SK-N-SH treated with all-trans-retinoic acid at 6 μM for 48 hours (cell line): Measurements from ENCODE around the gene BICC1.

ENCODE experiments used
- ATAC-seq: fragments of 200-7000 bp; cut with Tn5 transposase; 3 replicates; pipeline ENCODE4 v1.9.1; 2020; ENCODE audit warnings: mild to moderate bottlenecking, moderate library complexity
- ARNTL ChIP-seq: fragments of 450-650 bp; formaldehyde crosslinking; IDR thresholded peaks from 2 replicates; pipeline ENCODE4 v1.5.0; 2020; ENCODE audit warnings: low read depth, mild to moderate bottlenecking, moderate library complexity, borderline replicate concordance
- BACH2 ChIP-seq: fragments of 250-450 bp; sonication (Bioruptor Pico); IDR thresholded peaks from 2 replicates; pipeline ENCODE4 v1.9.0; 2021; ENCODE audit warnings: mild to moderate bottlenecking, borderline replicate concordance
- CSDC2 ChIP-seq: fragments of 250-450 bp; sonication (Bioruptor Pico); IDR thresholded peaks from 2 replicates; pipeline ENCODE4 v1.5.0; 2020; ENCODE audit warnings: mild to moderate bottlenecking, moderate library complexity
- ESRRG ChIP-seq: fragments of 250-450 bp; sonication (Bioruptor Pico); IDR thresholded peaks from 2 replicates; pipeline ENCODE4 v1.6.1; 2021; ENCODE audit warnings: mild to moderate bottlenecking
- GLIS3 ChIP-seq: fragments of 250-450 bp; sonication (Bioruptor Pico); IDR thresholded peaks from 2 replicates; pipeline ENCODE4 v1.5.0; 2020; ENCODE audit warnings: mild to moderate bottlenecking, moderate library complexity
- ISL1 ChIP-seq: fragments of 250-450 bp; sonication (Bioruptor Pico); IDR thresholded peaks from 2 replicates; pipeline ENCODE4 v2.1.2; 2022; ENCODE audit warnings: mild to moderate bottlenecking, moderate library complexity
- PPARA ChIP-seq: fragments of 250-450 bp; sonication (Bioruptor Pico); IDR thresholded peaks from 2 replicates; pipeline ENCODE4 v1.5.0; 2020; ENCODE audit warnings: mild to moderate bottlenecking, borderline replicate concordance
- RARB ChIP-seq: fragments of 250-450 bp; sonication (Bioruptor Pico); IDR thresholded peaks from 2 replicates; pipeline ENCODE4 v1.8.0; 2021; ENCODE audit warnings: mild to moderate bottlenecking, moderate library complexity
- TCF4 ChIP-seq: fragments of 250-450 bp; sonication (Bioruptor Pico); IDR thresholded peaks from 2 replicates; pipeline ENCODE4 v1.8.0; 2021; ENCODE audit warnings: mild to moderate bottlenecking, moderate library complexity, borderline replicate concordance
- TOX ChIP-seq: fragments of 250-450 bp; sonication (Bioruptor Pico); IDR thresholded peaks from 2 replicates; pipeline ENCODE4 v1.8.0; 2021; ENCODE audit warnings: mild to moderate bottlenecking, moderate library complexity, borderline replicate concordance
- ZC3H10 ChIP-seq: fragments of 250-450 bp; sonication (Bioruptor Pico); IDR thresholded peaks from 2 replicates; pipeline ENCODE4 v1.5.1; 2021; ENCODE audit warnings: mild to moderate bottlenecking, moderate library complexity
- ZFP3 ChIP-seq: fragments of 250-450 bp; sonication (Bioruptor Pico); IDR thresholded peaks from 2 replicates; pipeline ENCODE4 v1.5.0; 2020; ENCODE audit warnings: mild to moderate bottlenecking, moderate library complexity
- ZFP30 ChIP-seq: fragments of 450-650 bp; formaldehyde crosslinking; IDR thresholded peaks from 2 replicates; pipeline ENCODE4 v1.5.0; 2022; ENCODE audit warnings: mild to moderate bottlenecking, moderate library complexity
- ZNF70 ChIP-seq: fragments of 450-650 bp; formaldehyde crosslinking; IDR thresholded peaks from 2 replicates; pipeline ENCODE4 v1.5.0; 2020; ENCODE audit warnings: mild to moderate bottlenecking, moderate library complexity
- ZNF8 ChIP-seq: fragments of 450-650 bp; formaldehyde crosslinking; IDR thresholded peaks from 2 replicates; pipeline ENCODE4 v1.5.0; 2020; ENCODE audit warnings: mild to moderate bottlenecking, moderate library complexity
- TF ChIP-seq, protein P1 (sequence below): fragments of 250-450 bp; sonication (Bioruptor Pico); IDR thresholded peaks from 2 replicates; pipeline ENCODE4 v1.5.1; 2021; ENCODE audit warnings: mild to moderate bottlenecking, moderate library complexity
- TF ChIP-seq, protein P2 (sequence below): fragments of 250-450 bp; sonication (Bioruptor Pico); IDR thresholded peaks from 2 replicates; pipeline ENCODE4 v1.8.0; 2020; ENCODE audit warnings: mild to moderate bottlenecking, moderate library complexity, borderline replicate concordance
- TF ChIP-seq, protein P3 (sequence below): fragments of 250-450 bp; sonication (Bioruptor Pico); IDR thresholded peaks from 2 replicates; pipeline ENCODE4 v1.5.1; 2020; ENCODE audit warnings: low read depth, mild to moderate bottlenecking, moderate library complexity
- TF ChIP-seq, protein P4 (sequence below): fragments of 250-450 bp; sonication (Bioruptor Pico); IDR thresholded peaks from 2 replicates; pipeline ENCODE4 v1.8.0; 2021; ENCODE audit warnings: low read depth, mild to moderate bottlenecking, moderate library complexity, borderline replicate concordance

The BICC1 gene

DNA sequence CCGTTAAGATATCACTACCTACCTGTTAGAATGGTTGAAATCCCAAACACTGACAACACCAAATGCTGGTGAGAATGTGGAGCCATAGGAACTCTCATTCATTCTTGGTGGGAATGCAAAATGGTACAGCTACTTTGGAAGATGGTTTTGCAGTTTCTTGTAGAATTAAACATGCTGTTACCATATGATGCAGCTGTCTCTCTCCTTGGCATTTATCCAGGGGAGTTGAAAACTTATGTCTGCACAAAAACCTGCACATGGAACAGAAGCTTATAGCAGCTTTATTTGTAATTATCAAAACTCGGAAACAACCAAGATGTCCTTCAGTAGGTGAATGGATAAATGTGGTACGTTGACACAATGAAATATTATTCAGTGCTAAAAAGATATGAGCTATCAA, 199.5 kb downstream of the BICC1 start:
- ATAC-seq: no peak
- TF ChIP-seq ZNF8 (CRISPR knock-in tag) (no peak), ESRRG (CRISPR knock-in tag) (no peak), RARB (CRISPR knock-in tag) (no peak), GLIS3 (CRISPR knock-in tag) (no peak), TOX (no peak), ZC3H10 (CRISPR knock-in tag) (no peak), ZFP3 (CRISPR knock-in tag) (no peak), ARNTL (no peak), ZNF70 (no peak)
- TF ChIP-seq, protein P1, sequence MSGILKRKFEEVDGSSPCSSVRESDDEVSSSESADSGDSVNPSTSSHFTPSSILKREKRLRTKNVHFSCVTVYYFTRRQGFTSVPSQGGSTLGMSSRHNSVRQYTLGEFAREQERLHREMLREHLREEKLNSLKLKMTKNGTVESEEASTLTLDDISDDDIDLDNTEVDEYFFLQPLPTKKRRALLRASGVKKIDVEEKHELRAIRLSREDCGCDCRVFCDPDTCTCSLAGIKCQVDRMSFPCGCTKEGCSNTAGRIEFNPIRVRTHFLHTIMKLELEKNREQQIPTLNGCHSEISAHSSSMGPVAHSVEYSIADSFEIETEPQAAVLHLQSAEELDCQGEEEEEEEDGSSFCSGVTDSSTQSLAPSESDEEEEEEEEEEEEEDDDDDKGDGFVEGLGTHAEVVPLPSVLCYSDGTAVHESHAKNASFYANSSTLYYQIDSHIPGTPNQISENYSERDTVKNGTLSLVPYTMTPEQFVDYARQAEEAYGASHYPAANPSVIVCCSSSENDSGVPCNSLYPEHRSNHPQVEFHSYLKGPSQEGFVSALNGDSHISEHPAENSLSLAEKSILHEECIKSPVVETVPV: no peak
- TF ChIP-seq, protein P2, sequence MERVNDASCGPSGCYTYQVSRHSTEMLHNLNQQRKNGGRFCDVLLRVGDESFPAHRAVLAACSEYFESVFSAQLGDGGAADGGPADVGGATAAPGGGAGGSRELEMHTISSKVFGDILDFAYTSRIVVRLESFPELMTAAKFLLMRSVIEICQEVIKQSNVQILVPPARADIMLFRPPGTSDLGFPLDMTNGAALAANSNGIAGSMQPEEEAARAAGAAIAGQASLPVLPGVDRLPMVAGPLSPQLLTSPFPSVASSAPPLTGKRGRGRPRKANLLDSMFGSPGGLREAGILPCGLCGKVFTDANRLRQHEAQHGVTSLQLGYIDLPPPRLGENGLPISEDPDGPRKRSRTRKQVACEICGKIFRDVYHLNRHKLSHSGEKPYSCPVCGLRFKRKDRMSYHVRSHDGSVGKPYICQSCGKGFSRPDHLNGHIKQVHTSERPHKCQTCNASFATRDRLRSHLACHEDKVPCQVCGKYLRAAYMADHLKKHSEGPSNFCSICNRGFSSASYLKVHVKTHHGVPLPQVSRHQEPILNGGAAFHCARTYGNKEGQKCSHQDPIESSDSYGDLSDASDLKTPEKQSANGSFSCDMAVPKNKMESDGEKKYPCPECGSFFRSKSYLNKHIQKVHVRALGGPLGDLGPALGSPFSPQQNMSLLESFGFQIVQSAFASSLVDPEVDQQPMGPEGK (CRISPR knock-in tag): no peak
- TF ChIP-seq, protein P3, sequence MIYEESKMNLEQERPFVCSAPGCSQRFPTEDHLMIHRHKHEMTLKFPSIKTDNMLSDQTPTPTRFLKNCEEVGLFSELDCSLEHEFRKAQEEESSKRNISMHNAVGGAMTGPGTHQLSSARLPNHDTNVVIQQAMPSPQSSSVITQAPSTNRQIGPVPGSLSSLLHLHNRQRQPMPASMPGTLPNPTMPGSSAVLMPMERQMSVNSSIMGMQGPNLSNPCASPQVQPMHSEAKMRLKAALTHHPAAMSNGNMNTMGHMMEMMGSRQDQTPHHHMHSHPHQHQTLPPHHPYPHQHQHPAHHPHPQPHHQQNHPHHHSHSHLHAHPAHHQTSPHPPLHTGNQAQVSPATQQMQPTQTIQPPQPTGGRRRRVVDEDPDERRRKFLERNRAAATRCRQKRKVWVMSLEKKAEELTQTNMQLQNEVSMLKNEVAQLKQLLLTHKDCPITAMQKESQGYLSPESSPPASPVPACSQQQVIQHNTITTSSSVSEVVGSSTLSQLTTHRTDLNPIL (CRISPR knock-in tag): no peak

DNA sequence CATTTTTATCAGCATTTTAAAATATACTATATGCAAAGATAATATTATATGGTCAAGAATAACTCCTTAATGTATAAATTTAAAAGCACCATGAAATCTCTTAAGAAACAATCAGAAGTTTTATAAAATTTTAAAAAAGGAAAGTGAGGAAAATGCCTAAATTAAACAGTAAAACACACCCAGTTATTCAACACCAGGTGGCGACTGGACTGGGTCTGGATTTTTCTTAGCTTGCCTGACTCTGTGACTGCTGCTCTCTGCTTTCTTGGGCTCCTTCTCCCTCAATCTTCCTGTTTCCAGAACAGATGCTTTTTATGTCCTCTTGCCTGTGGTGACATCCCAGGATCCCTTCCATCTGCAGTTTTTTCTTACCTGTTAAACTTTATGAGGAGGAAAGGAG, 200.3 kb downstream of the BICC1 start:
- 0 out of 3 replicates have a peak, but pooled peaks have one; percentile 45 for ATAC-seq
- TF ChIP-seq, protein P1: no peak
- TF ChIP-seq, protein P2 (CRISPR knock-in tag): no peak
- TF ChIP-seq CSDC2 (CRISPR knock-in tag) (no peak), PPARA (CRISPR knock-in tag) (no peak), ZNF70 (no peak), BACH2 (no peak), RARB (CRISPR knock-in tag) (no peak), ZFP30 (CRISPR knock-in tag) (no peak), ZC3H10 (CRISPR knock-in tag) (no peak), TCF4 (CRISPR knock-in tag) (no peak), ISL1 (CRISPR knock-in tag) (no peak), GLIS3 (CRISPR knock-in tag) (no peak), ESRRG (CRISPR knock-in tag) (no peak)
- TF ChIP-seq, protein P4, sequence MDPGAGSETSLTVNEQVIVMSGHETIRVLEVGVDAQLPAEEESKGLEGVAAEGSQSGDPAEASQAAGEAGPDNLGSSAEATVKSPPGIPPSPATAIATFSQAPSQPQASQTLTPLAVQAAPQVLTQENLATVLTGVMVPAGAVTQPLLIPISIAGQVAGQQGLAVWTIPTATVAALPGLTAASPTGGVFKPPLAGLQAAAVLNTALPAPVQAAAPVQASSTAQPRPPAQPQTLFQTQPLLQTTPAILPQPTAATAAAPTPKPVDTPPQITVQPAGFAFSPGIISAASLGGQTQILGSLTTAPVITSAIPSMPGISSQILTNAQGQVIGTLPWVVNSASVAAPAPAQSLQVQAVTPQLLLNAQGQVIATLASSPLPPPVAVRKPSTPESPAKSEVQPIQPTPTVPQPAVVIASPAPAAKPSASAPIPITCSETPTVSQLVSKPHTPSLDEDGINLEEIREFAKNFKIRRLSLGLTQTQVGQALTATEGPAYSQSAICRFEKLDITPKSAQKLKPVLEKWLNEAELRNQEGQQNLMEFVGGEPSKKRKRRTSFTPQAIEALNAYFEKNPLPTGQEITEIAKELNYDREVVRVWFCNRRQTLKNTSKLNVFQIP: no peak

DNA sequence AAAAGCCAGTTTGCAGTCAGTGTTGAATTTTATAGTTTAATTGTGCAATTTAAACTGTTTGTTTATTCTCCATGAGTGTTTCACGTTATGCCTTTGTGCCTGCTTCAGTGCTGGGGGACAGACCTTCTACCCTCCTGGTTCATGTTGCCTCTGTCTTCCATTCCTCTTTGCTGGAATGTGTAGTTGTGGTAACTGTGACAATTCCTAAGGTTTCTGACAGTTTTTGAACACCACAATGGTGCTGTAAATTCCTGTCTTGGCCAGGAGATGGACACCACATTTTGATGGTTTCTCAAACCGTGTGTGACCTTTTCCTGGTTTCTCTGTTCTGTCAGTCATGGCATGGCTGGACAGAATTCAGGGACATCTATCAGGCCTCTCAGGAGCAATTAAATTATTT, 201.7 kb downstream of the BICC1 start:
- ATAC-seq: no peak
- TF ChIP-seq, protein P3 (CRISPR knock-in tag): no peak
- TF ChIP-seq, all 23 proteins: peak for 0
